GM21423 (cell line): ENCODE data around the gene FIBCD1.

Experiments used
- ATAC-seq: cut with Tn5 transposase; IDR thresholded peaks from one replicate; pipeline ENCODE4 v1.9.1; 2021; ENCODE audit warnings: mild to moderate bottlenecking, moderate library complexity; ENCODE audit not compliant: unreplicated experiment

The FIBCD1 gene

DNA sequence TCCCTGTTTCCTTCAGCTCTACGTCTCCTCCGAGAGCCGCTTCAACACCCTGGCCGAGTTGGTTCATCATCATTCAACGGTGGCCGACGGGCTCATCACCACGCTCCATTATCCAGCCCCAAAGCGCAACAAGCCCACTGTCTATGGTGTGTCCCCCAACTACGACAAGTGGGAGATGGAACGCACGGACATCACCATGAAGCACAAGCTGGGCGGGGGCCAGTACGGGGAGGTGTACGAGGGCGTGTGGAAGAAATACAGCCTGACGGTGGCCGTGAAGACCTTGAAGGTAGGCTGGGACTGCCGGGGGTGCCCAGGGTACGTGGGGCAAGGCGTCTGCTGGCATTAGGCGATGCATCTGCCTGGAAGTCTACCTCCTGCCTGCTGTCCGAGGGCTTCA is 76.3 kb downstream of the FIBCD1 start:
- ATAC-seq = no peak

DNA sequence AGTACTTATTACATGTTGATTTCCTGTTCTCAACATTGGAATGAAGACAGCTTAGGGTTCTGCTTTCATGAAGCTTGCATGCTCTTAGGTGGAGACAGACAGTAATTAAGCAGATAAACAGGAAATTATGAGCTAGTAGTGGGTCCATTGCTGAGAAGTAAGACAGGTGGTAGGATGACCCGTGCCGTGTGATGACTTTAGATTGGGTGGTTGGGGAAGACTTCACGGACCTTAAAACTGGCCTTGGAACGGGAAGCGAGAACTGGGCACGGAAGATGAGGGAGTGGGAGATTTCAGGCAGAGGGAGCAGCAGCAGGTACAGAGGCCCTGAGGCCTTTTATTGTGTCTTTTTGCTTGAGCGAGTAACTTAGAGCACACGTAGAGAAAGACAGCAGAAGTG is 76.8 kb downstream of the FIBCD1 start:
- no peak for ATAC-seq

DNA sequence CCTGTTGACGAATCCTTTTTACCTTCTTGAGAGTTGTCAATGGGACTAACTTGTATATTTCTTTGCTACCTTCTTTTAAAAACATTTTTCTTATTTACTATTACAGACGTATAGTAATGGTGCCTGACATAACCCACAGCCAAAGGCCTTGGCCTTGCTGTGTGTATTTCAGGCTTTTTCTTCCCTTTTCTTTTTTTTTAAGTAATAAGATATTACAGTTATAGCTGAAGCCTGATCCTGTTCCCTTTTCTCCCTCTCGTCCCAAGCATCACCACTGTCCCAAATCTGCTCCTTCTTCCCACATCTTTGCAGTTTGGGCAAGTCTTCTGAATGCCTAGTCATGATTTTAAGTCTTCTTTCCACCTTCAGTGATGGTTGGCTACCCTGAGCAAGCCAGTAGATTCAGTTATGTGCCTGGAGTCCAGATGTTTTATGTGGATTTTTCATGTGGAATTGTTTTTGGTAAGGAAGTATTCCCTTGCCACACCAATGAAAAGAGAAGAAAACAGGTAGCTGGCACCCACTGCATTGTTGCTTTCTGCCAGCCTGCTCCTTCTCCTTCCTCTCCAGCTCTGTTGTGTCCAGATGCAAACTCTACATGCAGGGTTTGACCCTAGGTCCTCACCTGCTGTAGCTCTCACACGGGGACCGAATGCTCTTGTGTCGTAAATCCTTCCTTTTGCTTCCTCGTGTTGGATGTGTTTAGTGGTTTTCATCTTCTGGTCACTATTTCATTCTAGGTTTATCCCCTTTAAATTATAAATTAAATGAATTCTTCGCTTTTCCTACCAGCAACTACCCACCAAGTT is 77.5 kb downstream of the FIBCD1 start:
- ATAC-seq = no peak

DNA sequence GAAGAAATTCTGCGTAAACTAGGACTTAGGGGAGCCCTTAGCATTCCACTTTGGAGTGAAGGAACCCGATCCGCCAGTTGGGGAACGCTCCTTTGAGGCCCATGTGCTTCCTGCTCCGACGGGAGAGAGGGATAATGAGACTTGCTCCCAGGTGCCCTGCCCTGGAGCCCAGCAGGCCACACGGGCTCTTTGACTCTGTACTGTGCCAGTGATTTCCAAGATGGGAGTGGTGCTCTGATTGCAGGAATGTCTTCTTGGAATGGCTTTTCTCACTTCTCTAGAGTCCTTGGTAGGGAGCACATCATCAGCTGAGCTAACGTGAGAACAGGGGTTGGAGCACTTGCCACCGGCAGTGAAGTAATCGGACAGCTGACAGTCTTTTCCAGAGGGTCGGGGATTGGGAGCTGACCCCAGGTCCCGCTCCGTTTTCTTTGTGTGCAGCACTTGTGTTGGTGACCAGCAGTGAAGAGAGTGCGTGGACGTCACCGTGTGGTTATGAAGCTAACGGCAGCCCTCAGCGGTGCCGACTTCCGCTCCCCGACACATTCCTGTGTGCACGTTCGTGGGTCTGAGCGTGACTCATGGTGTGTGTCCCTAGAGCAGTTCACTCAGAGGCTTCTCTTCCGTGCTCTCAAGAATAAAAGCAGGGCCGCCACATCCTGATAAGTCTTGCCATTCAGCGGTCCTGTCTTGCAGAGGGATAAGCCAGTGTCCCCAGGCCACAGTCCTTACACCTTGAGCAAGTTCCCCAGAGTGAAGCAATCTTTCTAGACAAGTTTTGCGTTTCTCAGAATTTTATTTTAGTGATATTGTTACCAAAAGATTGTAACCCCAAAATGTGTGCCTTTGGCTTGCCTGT is 78.4 kb downstream of the FIBCD1 start:
- no peak for ATAC-seq

DNA sequence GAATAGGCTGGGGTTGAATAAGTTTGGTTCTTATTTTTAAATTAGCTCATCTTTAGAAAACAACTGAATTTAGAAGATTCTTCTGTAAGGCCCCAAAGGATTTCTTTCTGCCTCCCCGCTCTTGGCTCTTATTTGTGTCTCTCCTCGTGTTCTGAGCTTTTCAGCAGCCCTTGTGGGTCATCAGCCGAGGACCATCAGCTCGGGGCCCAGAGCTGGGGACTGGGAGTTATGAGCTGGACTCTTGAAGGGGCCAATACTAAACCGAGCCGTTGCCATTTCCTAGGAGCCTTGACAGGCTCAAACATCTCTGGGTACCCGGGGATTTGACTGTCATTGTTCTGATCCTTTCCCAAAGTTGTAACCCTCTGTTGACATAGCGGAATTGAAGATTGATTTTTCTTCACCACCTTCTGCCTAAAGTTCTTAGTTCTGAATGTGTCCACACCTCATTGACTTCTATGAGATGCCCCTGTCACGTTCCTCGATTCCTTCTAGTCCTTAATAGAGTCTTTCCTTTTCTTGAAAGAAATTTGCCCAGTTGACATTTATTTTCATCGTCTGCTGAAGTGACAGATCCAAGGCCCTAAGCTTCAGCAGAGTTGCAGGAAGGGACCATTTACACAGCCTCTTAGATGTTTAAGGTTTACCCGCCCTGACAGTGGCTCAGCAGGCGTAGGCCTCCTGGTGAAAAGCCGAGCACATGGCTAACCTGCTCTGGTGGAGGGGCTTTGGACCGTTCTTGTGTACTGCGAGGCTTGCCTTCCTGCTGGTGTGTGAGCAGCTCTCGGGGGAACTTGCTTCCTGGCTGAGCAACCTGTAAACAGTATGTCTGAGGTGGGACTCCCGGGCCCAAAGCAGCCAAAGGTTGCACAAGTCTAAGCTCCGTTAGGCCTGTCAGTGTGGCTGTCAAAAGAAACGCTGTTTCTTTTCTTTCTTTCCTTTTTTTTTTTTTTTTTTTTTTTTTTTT is 80.0 kb downstream of the FIBCD1 start:
- ATAC-seq = no peak

DNA sequence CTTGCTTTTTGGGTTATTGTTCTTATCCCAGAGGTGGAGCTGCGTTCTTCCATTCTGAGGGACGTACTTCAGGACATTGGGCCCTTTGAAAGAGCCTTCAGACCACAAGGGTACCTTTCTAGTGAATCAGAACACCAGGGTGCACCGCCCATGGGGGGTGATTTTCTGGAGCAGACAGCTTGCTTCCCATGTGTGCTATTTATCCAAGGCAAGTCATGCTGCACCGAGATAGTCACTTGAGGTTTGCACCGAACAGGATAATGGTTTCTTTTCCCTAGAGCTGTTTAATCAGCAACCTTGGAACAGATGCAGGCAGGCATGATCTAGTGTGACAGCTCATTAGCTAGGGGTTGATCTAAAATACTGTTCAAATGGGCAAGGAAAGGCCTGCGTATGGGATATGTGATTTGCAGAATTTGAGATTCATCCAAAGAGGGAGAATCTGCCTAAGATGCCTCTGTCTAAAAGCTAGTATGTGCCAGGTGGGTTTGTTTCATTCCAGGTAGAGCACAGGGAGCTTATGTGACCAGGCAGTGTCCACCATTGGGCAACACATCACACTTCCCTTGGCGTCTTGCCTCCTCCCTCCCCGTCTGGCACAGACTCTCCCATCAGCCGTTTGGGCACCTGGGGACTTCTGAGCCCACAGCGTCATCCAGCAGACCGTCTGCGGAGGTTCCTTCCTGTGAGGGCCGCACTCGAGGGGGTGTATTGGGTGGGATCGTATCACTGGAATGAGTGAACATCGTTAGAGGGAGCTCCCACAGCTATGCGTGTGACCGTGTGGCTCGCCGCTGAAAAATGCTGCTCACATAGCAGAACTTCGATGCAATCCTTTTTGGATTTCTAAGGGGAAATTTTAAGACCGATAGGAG is 80.9 kb downstream of the FIBCD1 start:
- no peak for ATAC-seq

DNA sequence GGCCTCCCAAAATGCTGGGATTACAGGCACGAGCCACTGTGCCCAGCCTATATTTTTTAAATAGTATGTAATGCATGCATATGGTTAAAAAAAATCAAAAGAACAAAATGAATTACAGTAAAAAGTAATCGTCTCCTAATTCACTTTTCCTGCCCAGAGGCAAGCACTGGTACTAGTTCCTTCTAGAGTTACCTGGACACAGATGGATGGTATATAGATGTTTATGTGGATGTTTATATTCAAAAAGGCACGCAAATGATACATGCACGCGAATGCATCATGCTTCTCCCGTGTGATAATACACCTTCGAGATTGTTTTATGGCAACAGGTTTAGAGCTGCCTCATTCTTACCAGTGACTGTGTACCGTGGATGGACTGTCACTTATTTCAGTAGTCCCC is 82.6 kb downstream of the FIBCD1 start:
- ATAC-seq = no peak

DNA sequence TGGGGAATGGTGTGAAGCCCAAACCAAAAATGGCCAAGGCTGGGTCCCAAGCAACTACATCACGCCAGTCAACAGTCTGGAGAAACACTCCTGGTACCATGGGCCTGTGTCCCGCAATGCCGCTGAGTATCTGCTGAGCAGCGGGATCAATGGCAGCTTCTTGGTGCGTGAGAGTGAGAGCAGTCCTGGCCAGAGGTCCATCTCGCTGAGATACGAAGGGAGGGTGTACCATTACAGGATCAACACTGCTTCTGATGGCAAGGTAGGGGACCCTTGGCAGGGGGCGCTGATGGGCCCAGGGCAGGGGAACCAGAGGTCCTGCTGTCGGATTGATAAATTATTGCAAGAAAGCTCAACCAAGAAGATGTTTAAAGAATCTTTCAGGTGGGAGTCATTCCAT is 84.2 kb downstream of the FIBCD1 start:
- ATAC-seq = no peak

DNA sequence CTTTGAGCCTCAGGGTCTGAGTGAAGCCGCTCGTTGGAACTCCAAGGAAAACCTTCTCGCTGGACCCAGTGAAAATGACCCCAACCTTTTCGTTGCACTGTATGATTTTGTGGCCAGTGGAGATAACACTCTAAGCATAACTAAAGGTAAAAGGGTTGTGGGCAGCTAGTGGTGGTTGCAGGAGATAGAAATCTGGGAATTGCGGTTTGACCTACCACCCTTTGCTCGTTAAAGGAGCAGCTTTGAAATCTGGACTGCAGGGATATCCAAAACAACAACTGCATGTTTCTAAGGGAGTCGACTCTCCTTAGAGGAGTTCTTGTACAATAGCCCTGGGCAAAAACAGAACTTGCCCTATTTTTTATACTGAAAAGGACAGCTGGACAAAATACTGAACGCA is 85.0 kb downstream of the FIBCD1 start:
- ATAC-seq = no peak

DNA sequence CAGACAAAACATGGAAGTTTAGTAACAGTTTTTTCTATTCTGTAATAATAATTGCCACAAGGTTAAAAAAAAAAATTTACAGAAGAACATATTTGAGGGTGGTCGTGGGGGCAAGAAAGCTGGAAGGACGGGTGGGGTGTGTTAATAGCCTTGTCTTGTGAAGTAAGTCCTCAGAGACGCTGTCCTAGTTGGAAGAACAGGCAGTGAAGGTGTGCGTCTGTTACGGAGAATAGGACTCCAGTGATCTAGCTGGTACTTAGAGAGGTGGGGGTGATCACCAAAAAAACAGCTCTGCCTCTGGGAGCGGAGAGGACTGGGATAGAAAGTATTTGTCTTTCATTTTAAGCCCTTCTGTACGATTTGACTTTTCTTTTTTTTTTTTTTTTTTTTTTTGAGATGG is 86.2 kb downstream of the FIBCD1 start:
- ATAC-seq = no peak
